ENCODE results near the gene SNX32.

SNX32 gene

GRCh38 chr11:65801153-65801987, 32.4 kb upstream of the SNX32 start:
- H3K27ac ChIP-seq (ENCODE audit: low read depth, low read length): no peak overlapping the region
- no peak overlapping the region for H3K9ac ChIP-seq (ENCODE audit: low read depth, low read length)
- no peaks in the 10 kb centered on the region for H3K9me3 ChIP-seq (ENCODE audit: control insufficient read depth, insufficient read depth, low read length)
- H3K4me1 ChIP-seq (ENCODE audit: control insufficient read depth, insufficient read depth, low read length): peaks cover 8% of the 10 kb centered on the region; the same call in 1 of the 2 replicates
- H3K27me3 ChIP-seq (ENCODE audit: control insufficient read depth, insufficient read depth, low read length): no peaks in the 10 kb centered on the region
- no peaks in the 10 kb centered on the region for H3K36me3 ChIP-seq (ENCODE audit: control insufficient read depth, insufficient read depth, low read length)
- H3K4me3 ChIP-seq (ENCODE audit: low read depth, low read length): no peak overlapping the region

- H3K27ac ChIP-seq (ENCODE audit: low read depth, low read length): no peak overlapping the region
- no peaks in the 10 kb centered on the region for H3K36me3 ChIP-seq (ENCODE audit: control insufficient read depth, insufficient read depth, low read length)
- H3K9me3 ChIP-seq (ENCODE audit: control insufficient read depth, insufficient read depth, low read length): no peaks in the 10 kb centered on the region
- no peak overlapping the region for H3K9ac ChIP-seq (ENCODE audit: low read depth, low read length)
- H3K4me3 ChIP-seq (ENCODE audit: low read depth, low read length): no peak overlapping the region
- peaks cover 4% of the 10 kb centered on the region; the same call in 1 of the 2 replicates for H3K4me1 ChIP-seq (ENCODE audit: control insufficient read depth, insufficient read depth, low read length)
- H3K27me3 ChIP-seq (ENCODE audit: control insufficient read depth, insufficient read depth, low read length): no peaks in the 10 kb centered on the region
Measured at GRCh38 chr11:65802841-65803240, 30.9 kb upstream of the SNX32 start.

- Histone ChIP-seq H3K4me1 (ENCODE audit: control insufficient read depth, insufficient read depth, low read length) (peaks cover 2% of the 10 kb centered on the region; the same call in 1 of the 2 replicates), H3K9ac (ENCODE audit: low read depth, low read length) (no peak overlapping the region), H3K27me3 (ENCODE audit: control insufficient read depth, insufficient read depth, low read length) (no peaks in the 10 kb centered on the region; the same call in 1 of the 2 replicates), H3K9me3 (ENCODE audit: control insufficient read depth, insufficient read depth, low read length) (no peaks in the 10 kb centered on the region), H3K4me3 (ENCODE audit: low read depth, low read length) (no peak overlapping the region), H3K27ac (ENCODE audit: low read depth, low read length) (no peak overlapping the region), H3K36me3 (ENCODE audit: control insufficient read depth, insufficient read depth, low read length) (no peaks in the 10 kb centered on the region)
Measured at GRCh38 chr11:65803797-65804492, 29.8 kb upstream of the SNX32 start.

- no peaks in the 10 kb centered on the region for H3K9me3 ChIP-seq (ENCODE audit: control insufficient read depth, insufficient read depth, low read length)
- no peak overlapping the region for H3K27ac ChIP-seq (ENCODE audit: low read depth, low read length)
- no peaks in the 10 kb centered on the region for H3K4me1 ChIP-seq (ENCODE audit: control insufficient read depth, insufficient read depth, low read length)
- H3K27me3 ChIP-seq (ENCODE audit: control insufficient read depth, insufficient read depth, low read length): no peaks in the 10 kb centered on the region; the same call in 1 of the 2 replicates
- H3K4me3 ChIP-seq (ENCODE audit: low read depth, low read length): no peak overlapping the region
- no peaks in the 10 kb centered on the region for H3K36me3 ChIP-seq (ENCODE audit: control insufficient read depth, insufficient read depth, low read length)
- no peak overlapping the region for H3K9ac ChIP-seq (ENCODE audit: low read depth, low read length)
Measured at GRCh38 chr11:65806979-65807378, 26.8 kb upstream of the SNX32 start.

- Histone ChIP-seq H3K4me3 (ENCODE audit: low read depth, low read length) (no peak overlapping the region), H3K27ac (ENCODE audit: low read depth, low read length) (no peak overlapping the region), H3K4me1 (ENCODE audit: control insufficient read depth, insufficient read depth, low read length) (no peaks in the 10 kb centered on the region), H3K9me3 (ENCODE audit: control insufficient read depth, insufficient read depth, low read length) (no peaks in the 10 kb centered on the region), H3K36me3 (ENCODE audit: control insufficient read depth, insufficient read depth, low read length) (no peaks in the 10 kb centered on the region), H3K27me3 (ENCODE audit: control insufficient read depth, insufficient read depth, low read length) (no peaks in the 10 kb centered on the region; the same call in 1 of the 2 replicates), H3K9ac (ENCODE audit: low read depth, low read length) (no peak overlapping the region)
Measured at GRCh38 chr11:65808744-65809341, 24.9 kb upstream of the SNX32 start.

GRCh38 chr11:65809496-65809895, 24.3 kb upstream of the SNX32 start:
- Histone ChIP-seq H3K4me3 (ENCODE audit: low read depth, low read length) (no peak overlapping the region), H3K4me1 (ENCODE audit: control insufficient read depth, insufficient read depth, low read length) (no peaks in the 10 kb centered on the region), H3K27ac (ENCODE audit: low read depth, low read length) (no peak overlapping the region), H3K9ac (ENCODE audit: low read depth, low read length) (no peak overlapping the region), H3K9me3 (ENCODE audit: control insufficient read depth, insufficient read depth, low read length) (no peaks in the 10 kb centered on the region), H3K36me3 (ENCODE audit: control insufficient read depth, insufficient read depth, low read length) (no peaks in the 10 kb centered on the region), H3K27me3 (ENCODE audit: control insufficient read depth, insufficient read depth, low read length) (no peaks in the 10 kb centered on the region; the same call in 1 of the 2 replicates)

- Histone ChIP-seq H3K9ac (ENCODE audit: low read depth, low read length) (no peak overlapping the region), H3K4me3 (ENCODE audit: low read depth, low read length) (no peak overlapping the region), H3K27me3 (ENCODE audit: control insufficient read depth, insufficient read depth, low read length) (no peaks in the 10 kb centered on the region; the same call in 1 of the 2 replicates), H3K4me1 (ENCODE audit: control insufficient read depth, insufficient read depth, low read length) (no peaks in the 10 kb centered on the region), H3K27ac (ENCODE audit: low read depth, low read length) (no peak overlapping the region), H3K9me3 (ENCODE audit: control insufficient read depth, insufficient read depth, low read length) (no peaks in the 10 kb centered on the region), H3K36me3 (ENCODE audit: control insufficient read depth, insufficient read depth, low read length) (no peaks in the 10 kb centered on the region)
Measured at GRCh38 chr11:65810046-65810868, 23.5 kb upstream of the SNX32 start.

- Histone ChIP-seq H3K27me3 (ENCODE audit: control insufficient read depth, insufficient read depth, low read length) (no peaks in the 10 kb centered on the region; the same call in 1 of the 2 replicates), H3K4me3 (ENCODE audit: low read depth, low read length) (no peak overlapping the region), H3K27ac (ENCODE audit: low read depth, low read length) (no peak overlapping the region), H3K36me3 (ENCODE audit: control insufficient read depth, insufficient read depth, low read length) (no peaks in the 10 kb centered on the region), H3K4me1 (ENCODE audit: control insufficient read depth, insufficient read depth, low read length) (no peaks in the 10 kb centered on the region), H3K9ac (ENCODE audit: low read depth, low read length) (no peak overlapping the region), H3K9me3 (ENCODE audit: control insufficient read depth, insufficient read depth, low read length) (no peaks in the 10 kb centered on the region)
Measured at GRCh38 chr11:65811764-65812475, 21.8 kb upstream of the SNX32 start.

GRCh38 chr11:65814131-65814985, 19.4 kb upstream of the SNX32 start:
- Histone ChIP-seq H3K9ac (ENCODE audit: low read depth, low read length) (no peak overlapping the region), H3K9me3 (ENCODE audit: control insufficient read depth, insufficient read depth, low read length) (no peaks in the 10 kb centered on the region), H3K4me3 (ENCODE audit: low read depth, low read length) (no peak overlapping the region), H3K27me3 (ENCODE audit: control insufficient read depth, insufficient read depth, low read length) (peaks cover 8% of the 10 kb centered on the region), H3K36me3 (ENCODE audit: control insufficient read depth, insufficient read depth, low read length) (no peaks in the 10 kb centered on the region), H3K4me1 (ENCODE audit: control insufficient read depth, insufficient read depth, low read length) (peaks cover 2% of the 10 kb centered on the region; the same call in 1 of the 2 replicates), H3K27ac (ENCODE audit: low read depth, low read length) (no peak overlapping the region)

Data from HUES48 (cell line).